DMS114 treated with DMSO at 0.1 percent for 48 hours (cell line): Measurements from ENCODE around the gene BICC1.

Source experiments
- DNase-seq: peaks from one replicate; lab custom pipeline; 2025; ENCODE audit not compliant: unreplicated experiment; lab: John Stamatoyannopoulos, UW

Gene BICC1

GRCh38 chr10:58512491-58513187 is at the start of gene BICC1:
BICC1 (plus strand) TSS chr10:58512872; CDS start chr10:58513144, 272 bp downstream.
- DNase-seq: no peak

GRCh38 chr10:58464956-58465355 is 47.7 kb upstream of the BICC1 start:
- DNase-seq: no peak

GRCh38 chr10:58465629-58466028 is 47.0 kb upstream of the BICC1 start:
- no peak for DNase-seq

- no peak for DNase-seq
Observed at GRCh38 chr10:58467931-58468635, 44.6 kb upstream of the BICC1 start.

GRCh38 chr10:58473976-58474375 is 38.7 kb upstream of the BICC1 start:
- DNase-seq: no peak

- no peak for DNase-seq
Observed at GRCh38 chr10:58475322-58476277, 37.1 kb upstream of the BICC1 start.

- DNase-seq: no peak
Observed at GRCh38 chr10:58477122-58477521, 35.5 kb upstream of the BICC1 start.

GRCh38 chr10:58477902-58478301 is 34.8 kb upstream of the BICC1 start:
- no peak for DNase-seq

GRCh38 chr10:58479045-58479444 is 33.6 kb upstream of the BICC1 start:
- DNase-seq: no peak

GRCh38 chr10:58480321-58480720 is 32.4 kb upstream of the BICC1 start:
- DNase-seq: no peak

- DNase-seq: no peak
Observed at GRCh38 chr10:58481569-58482109, 31.0 kb upstream of the BICC1 start.

GRCh38 chr10:58486821-58487220 is 25.9 kb upstream of the BICC1 start:
- DNase-seq: no peak

GRCh38 chr10:58488921-58489320 is 23.8 kb upstream of the BICC1 start:
- DNase-seq: no peak

- no peak for DNase-seq
Observed at GRCh38 chr10:58502956-58503355, 9.7 kb upstream of the BICC1 start.

GRCh38 chr10:58508316-58508715 is 4.4 kb upstream of the BICC1 start:
- DNase-seq: no peak

- peak; percentile 17 for DNase-seq
Observed at GRCh38 chr10:58511765-58512490, 744 bp upstream of the BICC1 start.

GRCh38 chr10:58513188-58514110 is 777 bp downstream of the BICC1 start:
- DNase-seq: no peak

GRCh38 chr10:58514111-58514770 is 1.6 kb downstream of the BICC1 start:
- no peak for DNase-seq
